Measurements from ENCODE around the gene RDH16.

- TF ChIP-seq CTCF (IDR thresholded peaks at IDR 0.05) (no peak), REST (IDR thresholded peaks at IDR 0.05; ENCODE audit: insufficient read depth in 1 of 2, low read depth in 2 of 2, low read length in 1 of 2) (no peak), POLR2AphosphoS5 (IDR thresholded peaks at IDR 0.05; ENCODE audit: low read depth, low read length) (no peak), TCF7L2 (IDR thresholded peaks at IDR 0.05; ENCODE audit: low read depth, low read length) (no peak), SIN3A (IDR thresholded peaks at IDR 0.05; ENCODE audit: borderline replicate concordance, insufficient read depth, low read depth, low read length) (no peak)
Measured at GRCh38 chr12:56958422-56958821, 1.0 kb upstream of the RDH16 start.

Measured in Panc1 (cell line).